NB4 (cell line): Measurements from ENCODE around the gene EXOC3.

Experiments used
- DNase-seq: peaks from one replicate; pipeline ENCODE4 v3.0.0; 2010; ENCODE audit warnings: low read depth
- H3K4me3 ChIP-seq: one replicate; pipeline ENCODE4 v1.5.1; 2011; ENCODE audit warnings: mild to moderate bottlenecking, low read depth, low read length, moderate library complexity
- CTCF ChIP-seq: IDR thresholded peaks from one replicate; pipeline ENCODE4 v1.5.1; 2012; ENCODE audit warnings: low read depth, low read length
- MYC ChIP-seq: IDR thresholded peaks from 2 replicates; pipeline ENCODE4 v1.6.1; 2011; ENCODE audit warnings: low read depth, low read length
- POLR2A ChIP-seq: IDR thresholded peaks from 2 replicates; pipeline ENCODE4 v1.6.1; 2011; ENCODE audit warnings: mild to moderate bottlenecking; ENCODE audit not compliant: insufficient read length; ENCODE audit errors: extremely low read depth
- TF ChIP-seq, protein P1 (sequence below): IDR thresholded peaks from 2 replicates; pipeline ENCODE4 v1.6.1; 2011; ENCODE audit warnings: low read depth, low read length

Gene EXOC3

GRCh38 chr5:489689-490080 is 46.7 kb downstream of the EXOC3 start:
- no peak overlapping the region for H3K4me3 ChIP-seq
- DNase-seq = no peak
- TF ChIP-seq POLR2A = no peak
- no peak for TF ChIP-seq CTCF
- TF ChIP-seq, protein P1, sequence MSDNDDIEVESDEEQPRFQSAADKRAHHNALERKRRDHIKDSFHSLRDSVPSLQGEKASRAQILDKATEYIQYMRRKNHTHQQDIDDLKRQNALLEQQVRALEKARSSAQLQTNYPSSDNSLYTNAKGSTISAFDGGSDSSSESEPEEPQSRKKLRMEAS = no peak
- no peak for TF ChIP-seq MYC

DNA sequence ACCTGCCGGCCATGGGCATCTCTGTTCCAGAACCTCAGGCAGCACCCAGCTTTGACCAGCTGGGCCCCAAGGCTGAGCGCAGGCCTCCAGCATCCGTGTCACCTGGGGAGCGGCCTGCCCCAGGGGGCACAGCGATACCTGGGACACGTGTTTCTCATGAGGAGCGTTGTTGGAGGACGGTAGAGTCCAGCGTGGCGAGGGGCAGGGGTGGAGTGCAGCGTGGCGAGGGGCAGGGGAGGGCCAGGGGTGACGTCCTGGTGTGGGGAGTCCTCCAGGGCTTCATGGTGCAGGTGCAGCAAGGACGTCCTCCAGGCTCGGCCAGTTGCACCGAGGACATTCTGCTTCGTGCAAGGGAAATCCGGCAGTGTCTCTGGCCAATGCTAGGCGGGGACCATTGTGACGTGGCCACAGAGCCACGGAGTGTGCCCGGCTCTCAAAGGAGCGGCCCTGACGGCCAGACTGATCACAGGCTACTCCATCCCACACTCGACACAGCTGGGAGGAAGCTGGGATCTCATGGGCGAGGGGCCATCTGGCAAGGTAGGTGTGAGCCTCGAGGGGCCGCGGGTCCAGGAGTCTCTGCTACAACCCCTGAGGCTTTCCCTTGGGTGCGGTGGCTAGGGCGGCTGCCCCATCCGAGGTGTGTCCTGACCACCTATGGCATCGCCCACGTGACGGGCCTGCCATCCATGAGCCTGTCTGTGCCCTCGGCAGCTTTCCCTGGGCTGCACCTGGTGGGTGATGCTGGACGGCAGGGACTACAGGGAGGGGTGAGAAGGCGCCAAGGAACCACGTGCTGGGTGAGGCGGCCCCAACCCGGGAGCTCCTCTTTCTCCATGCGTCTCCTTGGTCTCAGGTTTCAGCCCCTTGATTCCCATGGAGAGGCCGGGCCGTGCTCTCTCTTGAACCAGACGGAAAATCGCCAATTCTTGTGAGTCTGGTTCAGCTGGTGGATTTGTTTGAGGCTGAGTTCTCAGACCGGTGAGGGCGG is 47.4 kb downstream of the EXOC3 start:
- no peak overlapping the region for H3K4me3 ChIP-seq
- TF ChIP-seq, protein P1 = no peak
- no peak for DNase-seq

DNA sequence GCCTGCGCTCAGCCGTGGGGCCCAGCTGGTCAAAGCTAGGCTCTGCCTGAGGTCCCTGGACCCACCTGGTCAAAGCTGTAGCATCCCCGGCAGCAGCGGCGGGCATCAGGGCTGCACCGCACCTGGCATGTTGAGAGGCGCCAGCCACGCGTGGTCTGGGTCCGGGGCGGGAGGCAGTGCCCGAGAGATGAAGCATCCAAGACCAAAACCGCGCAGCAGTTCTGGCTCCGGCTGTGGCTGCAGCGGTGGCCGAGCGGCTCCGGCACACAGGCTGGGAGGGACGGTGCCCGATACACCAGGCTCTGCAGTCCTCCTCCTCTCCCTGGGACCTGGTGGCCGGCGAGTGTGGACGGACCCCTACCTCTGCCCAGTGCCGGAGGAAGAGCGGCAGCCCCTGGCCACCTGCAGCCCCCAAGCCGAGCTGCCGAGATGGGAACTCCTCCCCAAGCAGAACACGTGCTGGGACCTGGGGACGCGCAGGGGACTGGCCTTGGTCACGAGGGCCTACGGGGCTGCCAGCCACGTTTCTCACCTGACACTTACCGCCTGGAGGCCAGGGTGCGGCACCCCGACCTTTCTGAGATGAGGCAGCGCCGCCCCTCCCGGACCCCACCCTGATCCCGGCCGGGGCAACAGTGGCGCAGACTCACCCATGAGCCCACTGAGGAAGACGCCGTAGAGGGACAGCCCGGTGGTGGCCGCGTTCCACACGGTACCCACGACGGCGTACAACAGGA is 48.3 kb downstream of the EXOC3 start:
- H3K4me3 ChIP-seq = no peak overlapping the region
- TF ChIP-seq MYC = no peak
- TF ChIP-seq POLR2A = no peak
- no peak for TF ChIP-seq CTCF
- TF ChIP-seq, protein P1 = no peak
- DNase-seq = no peak

GRCh38 chr5:491856-492155 is 48.8 kb downstream of the EXOC3 start:
- TF ChIP-seq POLR2A = no peak
- no peak for TF ChIP-seq MYC
- TF ChIP-seq, protein P1 = no peak
- no peak for TF ChIP-seq CTCF
- no peak for DNase-seq
- no peak overlapping the region for H3K4me3 ChIP-seq

DNA sequence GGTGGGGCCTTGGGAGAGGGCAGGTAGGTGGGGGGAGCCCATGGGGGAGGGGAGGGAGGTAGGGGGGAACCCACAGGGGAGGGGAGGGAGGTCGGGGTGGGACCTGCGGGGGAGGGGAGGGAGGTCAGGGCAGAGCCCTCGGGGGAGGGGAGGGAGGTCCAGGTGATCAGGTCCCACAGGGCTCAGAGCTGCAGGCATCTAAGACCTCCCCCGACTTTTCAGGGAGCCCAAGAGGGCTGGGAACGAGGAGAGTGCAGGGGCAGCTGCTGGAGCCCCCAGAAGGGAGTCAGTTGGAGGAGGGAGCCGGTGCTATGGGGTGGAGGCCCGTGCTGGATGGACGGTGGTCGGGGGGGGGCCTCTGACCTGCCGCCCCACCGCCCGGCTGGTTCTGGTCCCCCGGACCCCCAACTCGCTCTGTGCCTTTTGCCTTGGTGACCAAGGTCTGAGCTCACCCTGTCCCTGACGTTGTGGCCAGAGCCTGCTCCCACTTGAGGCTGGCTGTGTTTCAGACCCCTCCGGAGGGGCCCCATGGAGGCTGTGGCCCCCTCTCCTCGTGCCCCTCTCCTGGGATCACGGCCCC is 49.4 kb downstream of the EXOC3 start:
- TF ChIP-seq, protein P1 = no peak
- no peak overlapping the region for H3K4me3 ChIP-seq
- no peak for DNase-seq

- no peak for TF ChIP-seq MYC
- no peak for TF ChIP-seq POLR2A
- TF ChIP-seq, protein P1 = no peak
- no peak for TF ChIP-seq CTCF
- DNase-seq = no peak
- no peak overlapping the region for H3K4me3 ChIP-seq
These were observed 50.2 kb downstream of the EXOC3 start for GRCh38 chr5:493119-493701.
